Stimulated activated CD8-positive, alpha-beta memory T cell treated with anti-CD3 and anti-CD28 coated beads, Interleukin-4, amount 100 ng/mL, for 1 hour (primary cell): ENCODE results near the gene PDLIM5.
"Not testable (repeated sequence)": the region's sequence is repeated elsewhere in the genome, so short reads cannot be mapped to it uniquely, and the experiment has no call there.

ENCODE experiments used
- DNase-seq, 2 donors: peaks; one replicate each; pipeline ENCODE4 v3.0.0-alpha.2; 2020; ENCODE audit warnings: low read depth in 2 of 2, low spot score in 1 of 2

The PDLIM5 gene

GRCh38 chr4:94551643-94552564 lies 100.2 kb downstream of the PDLIM5 start:
- DNase-seq = no peak

DNA sequence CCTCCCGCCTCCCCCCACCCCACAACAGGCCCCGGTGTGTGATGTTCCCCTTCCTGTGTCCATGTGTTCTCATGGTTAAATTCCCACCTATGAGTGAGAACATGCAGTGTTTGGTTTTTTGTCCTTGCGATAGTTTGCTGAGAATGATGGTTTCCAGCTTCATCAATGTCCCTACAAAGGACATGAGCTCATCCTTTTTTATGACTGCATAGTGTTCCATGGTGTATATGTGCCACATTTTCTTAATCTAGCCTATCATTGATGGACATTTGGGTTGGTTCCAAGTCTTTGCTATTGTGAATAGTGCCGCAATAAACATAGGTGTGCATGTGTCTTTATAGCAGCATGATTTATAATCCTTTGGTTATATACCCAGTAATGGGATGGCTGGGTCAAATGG lies 104.3 kb downstream of the PDLIM5 start:
- not testable (repeated sequence) for DNase-seq

- not testable (repeated sequence) for DNase-seq
Observed at GRCh38 chr4:94557632-94558031, 105.9 kb downstream of the PDLIM5 start.

- no peak for DNase-seq
Observed at GRCh38 chr4:94558392-94558904, 106.7 kb downstream of the PDLIM5 start.

DNA sequence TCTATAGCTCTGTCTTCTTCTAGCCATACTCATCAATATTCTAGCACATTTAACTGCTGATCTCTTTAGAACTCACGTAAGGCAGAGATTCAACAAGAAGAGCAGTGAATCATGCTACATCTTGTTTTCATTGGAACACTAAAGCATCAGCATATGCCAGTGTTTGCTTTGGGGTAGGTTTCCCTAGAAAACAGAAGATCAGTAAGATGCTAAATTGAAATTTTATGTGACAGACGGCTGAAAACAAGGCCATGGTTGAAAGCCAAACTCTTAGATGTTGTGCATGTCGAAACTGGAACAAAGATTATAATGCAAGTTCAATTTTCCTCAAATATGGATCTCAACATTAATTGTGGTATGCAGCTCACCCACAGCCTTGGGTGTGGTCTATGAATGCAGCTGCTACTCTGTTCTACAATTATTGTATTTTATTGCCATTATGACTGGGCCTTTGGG lies 107.6 kb downstream of the PDLIM5 start:
- no peak for DNase-seq

GRCh38 chr4:94561249-94562024 lies 109.7 kb downstream of the PDLIM5 start:
- no peak for DNase-seq

DNA sequence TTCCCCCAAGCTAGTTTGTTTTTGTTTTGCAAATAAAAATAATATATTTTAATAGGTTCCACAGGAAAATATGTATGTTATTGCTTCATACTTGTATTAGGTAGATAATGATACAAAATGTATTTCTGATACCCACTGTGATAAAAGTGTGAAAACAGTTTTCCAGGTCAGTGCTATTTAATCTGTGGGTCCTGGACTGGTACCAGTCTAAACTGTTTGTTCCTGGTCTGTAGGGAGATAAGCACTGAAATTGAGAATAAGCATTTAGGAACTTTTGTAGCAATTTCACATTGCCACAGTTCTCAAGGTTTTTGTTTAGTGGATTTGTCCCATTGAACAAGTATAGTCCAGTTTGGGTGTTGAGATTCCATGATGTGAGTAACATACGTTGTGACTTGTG lies 110.5 kb downstream of the PDLIM5 start:
- no peak for DNase-seq

GRCh38 chr4:94564252-94564651 lies 112.5 kb downstream of the PDLIM5 start:
- no peak for DNase-seq

GRCh38 chr4:94566420-94566819 lies 114.7 kb downstream of the PDLIM5 start:
- DNase-seq = no peak

DNA sequence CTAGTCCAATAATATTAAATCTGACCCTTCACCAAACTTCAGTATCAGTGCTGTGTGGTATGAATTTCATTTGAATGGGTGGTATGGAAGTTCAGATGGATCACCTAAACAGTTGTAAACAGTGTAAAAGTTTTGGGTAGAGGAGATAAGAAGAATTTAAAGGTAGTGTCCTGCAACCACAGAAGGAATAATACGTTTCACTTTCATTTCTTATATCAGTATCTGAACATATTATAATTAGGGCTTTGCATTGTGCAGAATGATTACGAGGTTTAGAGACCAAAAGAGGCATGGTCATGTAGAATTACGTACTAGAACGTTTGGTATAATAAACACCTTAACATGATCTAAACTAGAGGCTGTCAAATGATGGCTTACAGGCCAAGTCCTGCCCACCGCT lies 116.1 kb downstream of the PDLIM5 start:
- no peak for DNase-seq

DNA sequence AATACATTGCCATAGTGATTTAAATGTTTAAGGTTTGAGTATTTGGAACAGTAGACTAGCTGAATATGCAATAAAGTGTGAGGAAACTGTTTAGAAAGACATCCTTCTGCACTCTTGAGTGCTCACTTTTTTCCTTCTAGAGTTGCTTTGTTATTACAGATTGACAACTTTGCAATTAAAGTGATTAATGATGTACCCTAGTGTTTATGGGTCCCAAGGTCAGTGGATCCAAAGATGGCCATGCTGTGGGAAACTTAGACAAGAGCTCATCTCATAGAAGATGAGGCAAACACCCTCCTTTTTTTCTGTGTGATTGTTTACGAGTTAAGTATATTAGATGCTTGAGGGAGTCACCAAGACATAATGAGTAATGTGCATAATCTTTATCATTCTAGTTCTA lies 118.8 kb downstream of the PDLIM5 start:
- DNase-seq = no peak

DNA sequence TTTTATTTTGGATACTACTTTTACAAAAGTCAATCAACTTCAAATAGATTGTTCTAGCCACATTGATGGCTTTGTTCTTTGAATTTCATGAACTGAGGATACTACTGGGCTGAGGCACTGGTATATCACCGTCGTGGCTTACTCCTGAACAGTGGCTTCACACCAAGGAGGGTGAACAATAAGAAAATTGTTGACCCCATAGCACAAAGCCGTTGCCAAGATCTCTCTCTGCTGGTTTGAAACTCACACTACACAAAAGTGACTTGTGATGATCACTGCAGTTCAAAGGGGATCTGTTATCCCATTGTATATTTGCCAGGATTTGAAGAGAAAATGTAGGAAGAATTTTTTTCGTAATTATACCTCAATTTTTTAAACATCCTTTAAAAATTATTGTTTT lies 119.6 kb downstream of the PDLIM5 start:
- no peak for DNase-seq

DNA sequence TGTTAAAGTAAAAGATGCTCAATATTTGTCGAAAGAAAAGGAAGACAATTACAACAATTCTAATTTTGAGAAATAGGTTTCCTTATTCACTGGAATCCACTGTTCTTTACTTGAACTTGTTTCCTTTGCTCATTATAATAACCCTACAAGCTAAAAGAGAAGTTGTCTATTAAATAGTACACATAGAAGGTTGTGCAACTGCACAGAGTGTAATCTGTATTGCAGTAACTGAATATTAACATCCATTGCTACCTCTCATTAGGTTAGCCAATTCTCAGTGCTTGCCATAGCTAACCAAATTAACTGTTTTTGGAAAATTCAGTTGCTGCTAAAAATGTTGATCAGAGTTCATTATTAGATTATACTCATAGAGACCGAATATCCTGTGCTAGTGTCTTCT lies 120.0 kb downstream of the PDLIM5 start:
- no peak for DNase-seq

DNA sequence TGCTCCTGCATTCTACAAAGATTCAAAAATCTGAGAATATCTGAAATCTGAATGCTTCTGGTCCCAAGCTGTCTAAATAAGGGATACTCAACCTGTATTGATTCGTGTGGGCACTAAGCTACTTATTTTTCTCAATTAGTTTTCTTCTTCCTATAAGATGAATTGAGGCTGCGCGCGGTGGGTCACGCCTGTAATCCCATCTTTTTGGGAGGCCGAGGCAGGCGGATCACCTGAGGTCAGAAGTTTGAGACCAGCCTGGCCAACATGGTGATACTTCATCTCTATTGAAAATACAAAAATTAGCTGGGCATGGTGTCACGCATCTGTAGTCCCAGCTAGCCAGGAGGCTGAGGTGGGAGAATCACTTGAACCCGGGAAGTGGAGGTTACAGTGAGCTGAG lies 122.3 kb downstream of the PDLIM5 start:
- no peak for DNase-seq

DNA sequence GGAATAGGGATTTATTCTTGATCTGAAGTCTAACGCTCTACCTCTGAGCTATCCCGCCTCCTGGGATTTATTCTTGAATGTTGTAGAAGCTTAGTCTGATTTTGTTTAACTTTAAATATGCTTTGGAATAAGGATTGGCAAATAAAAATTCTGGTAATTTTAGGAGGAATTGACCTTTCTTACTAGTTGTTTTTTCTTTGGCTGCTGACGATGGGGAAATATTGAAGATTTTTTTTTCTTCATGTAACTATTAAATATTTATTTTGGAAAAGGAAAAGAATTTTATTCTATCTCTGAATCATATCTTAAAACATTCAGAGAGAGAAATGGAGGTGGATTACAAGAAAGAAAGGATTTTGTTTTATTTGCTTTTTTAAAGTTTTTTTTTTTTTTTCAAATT lies 122.9 kb downstream of the PDLIM5 start:
- DNase-seq = no peak

- no peak for DNase-seq
Observed at GRCh38 chr4:94575652-94576051, 123.9 kb downstream of the PDLIM5 start.

DNA sequence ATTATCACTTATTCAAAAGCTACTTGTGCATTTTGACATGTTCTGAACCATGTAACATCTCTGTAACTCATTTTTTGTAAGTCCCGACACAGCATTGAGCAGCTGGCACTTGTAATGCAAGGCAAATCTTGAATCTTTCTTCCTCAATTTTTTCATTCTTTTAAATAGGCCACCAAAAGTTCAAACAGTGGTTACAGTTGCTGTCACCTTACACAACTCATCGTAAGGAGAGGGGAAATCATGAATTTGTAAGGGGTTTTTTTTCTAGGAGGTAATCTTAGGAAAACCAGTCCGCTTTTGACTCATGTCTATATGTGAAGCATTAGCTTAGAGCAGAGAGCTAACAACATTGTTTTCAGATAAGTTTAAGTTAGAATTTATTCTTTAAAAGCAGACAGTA lies 124.5 kb downstream of the PDLIM5 start:
- no peak for DNase-seq

DNA sequence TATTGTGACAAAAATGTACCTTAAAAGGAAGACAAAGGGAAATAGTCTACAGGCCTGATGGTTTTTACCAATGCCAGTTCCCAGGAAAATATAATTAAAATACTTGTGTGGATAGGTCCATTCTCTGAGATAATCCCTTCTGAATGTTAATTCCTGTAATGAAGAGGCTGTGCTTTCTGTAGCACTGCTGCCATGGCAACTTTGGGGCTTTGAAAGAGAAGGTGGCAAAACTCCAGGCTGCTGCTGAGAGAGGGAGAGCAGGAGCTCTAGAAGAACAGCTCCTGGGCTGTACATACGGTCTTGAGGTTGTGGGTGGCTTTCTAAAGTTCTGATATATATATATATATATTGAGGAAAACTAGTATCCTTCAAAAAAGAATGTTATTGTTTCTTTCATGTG lies 125.4 kb downstream of the PDLIM5 start:
- DNase-seq = no peak

DNA sequence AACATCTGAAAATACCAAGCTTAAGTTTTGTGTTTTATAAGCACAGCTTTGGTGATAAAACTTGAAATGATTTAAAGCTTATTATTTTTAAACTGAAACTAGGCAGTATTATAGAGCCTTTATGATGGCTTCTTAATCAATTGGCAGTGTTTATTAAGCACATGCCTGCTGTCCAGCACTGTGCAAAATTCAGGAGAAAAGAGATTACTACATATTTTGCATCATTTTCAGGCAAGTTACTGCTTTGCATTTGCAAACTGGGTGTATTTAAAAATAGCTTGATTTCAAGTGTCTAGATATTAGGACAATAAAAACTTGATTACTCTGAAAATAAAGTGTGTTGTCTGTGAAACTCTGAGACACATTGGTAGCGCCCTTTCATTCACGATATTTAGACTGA lies 126.5 kb downstream of the PDLIM5 start:
- DNase-seq = no peak

GRCh38 chr4:94581766-94582165 lies 130.0 kb downstream of the PDLIM5 start:
- no peak for DNase-seq

DNA sequence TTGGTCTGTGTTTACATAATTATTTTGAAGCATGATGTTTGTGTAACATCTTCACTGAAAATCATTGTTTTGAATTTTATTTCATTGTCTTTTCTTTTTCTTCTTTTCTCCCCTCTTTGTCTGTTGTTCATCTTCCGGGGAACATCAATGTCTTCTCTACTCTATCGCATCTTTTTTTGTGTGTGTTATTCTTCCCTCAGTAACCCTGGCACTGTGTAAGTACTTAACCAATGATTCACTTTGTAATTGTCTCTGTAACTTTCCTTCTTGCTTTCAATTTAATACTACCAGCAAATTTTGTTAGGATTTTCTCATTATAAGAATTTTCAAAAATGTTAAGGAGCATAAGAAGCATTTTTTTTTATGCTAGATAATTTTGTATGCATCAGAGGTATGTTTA lies 130.8 kb downstream of the PDLIM5 start:
- no peak for DNase-seq
